KOPT-K1 (cell line): ENCODE results near the gene TBC1D3B.
"Not testable (repeated sequence)": the region's sequence is repeated elsewhere in the genome, so short reads cannot be mapped to it uniquely, and the experiment has no call there.

Experiments used
- H3K27ac ChIP-seq: fragments of 200-600 bp; sonication (generic); 2 replicates; pipeline ENCODE4 v1.5.1; 2016; ENCODE audit warnings: antibody characterized with exemption, mild to moderate bottlenecking, low read depth, low read length; ENCODE audit not compliant: poor library complexity, severe bottlenecking
- H3K36me3 ChIP-seq: fragments of 200-600 bp; sonication (generic); 2 replicates; pipeline ENCODE4 v1.5.1; 2017; ENCODE audit warnings: antibody characterized with exemption, mild to moderate bottlenecking, low read length, moderate library complexity; ENCODE audit not compliant: insufficient read depth
- H3K9me3 ChIP-seq: fragments of 200-600 bp; sonication (generic); 2 replicates; pipeline ENCODE4 v1.5.1; 2017; ENCODE audit warnings: antibody characterized with exemption, low read length, mild to moderate bottlenecking; ENCODE audit not compliant: insufficient read depth, poor library complexity, severe bottlenecking

The TBC1D3B gene

GRCh38 chr17:36176536-36176935, at the start of gene TBC1D3B:
Gene TBC1D3B (minus strand): TSS chr17:36176636. CDS start chr17:36175050, 1,586 bp downstream.
- not testable (repeated sequence) for H3K27ac ChIP-seq, H3K36me3 ChIP-seq, H3K9me3 ChIP-seq

GRCh38 chr17:36222967-36223366, 46.5 kb upstream of the TBC1D3B start:
- H3K27ac ChIP-seq, H3K36me3 ChIP-seq: not testable (repeated sequence)
- H3K9me3 ChIP-seq = peaks cover 10% of the 10 kb centered on the region

- not testable (repeated sequence) for H3K27ac ChIP-seq, H3K36me3 ChIP-seq
- peaks cover 11% of the 10 kb centered on the region for H3K9me3 ChIP-seq
Observed at GRCh38 chr17:36221581-36222100, 45.2 kb upstream of the TBC1D3B start.

- not testable (repeated sequence) for H3K36me3 ChIP-seq, H3K27ac ChIP-seq
- H3K9me3 ChIP-seq = peaks cover 11% of the 10 kb centered on the region
Observed at GRCh38 chr17:36220737-36221580, 44.5 kb upstream of the TBC1D3B start.

GRCh38 chr17:36219556-36219955, 43.1 kb upstream of the TBC1D3B start:
- not testable (repeated sequence) for H3K27ac ChIP-seq, H3K36me3 ChIP-seq

GRCh38 chr17:36215406-36216308, 39.2 kb upstream of the TBC1D3B start:
- peaks cover 11% of the 10 kb centered on the region for H3K9me3 ChIP-seq
- H3K36me3 ChIP-seq, H3K27ac ChIP-seq: not testable (repeated sequence)

More at GRCh38 chr17:36219556-36219955, 43.1 kb upstream of the TBC1D3B start:
- H3K9me3 ChIP-seq = peaks cover 11% of the 10 kb centered on the region

- Histone ChIP-seq H3K9me3 (peaks cover 11% of the 10 kb centered on the region), H3K36me3 (no peaks in the 10 kb centered on the region), H3K27ac (no peak overlapping the region)
Observed at GRCh38 chr17:36214918-36215317, 38.5 kb upstream of the TBC1D3B start.

GRCh38 chr17:36213695-36214094, 37.3 kb upstream of the TBC1D3B start:
- H3K9me3 ChIP-seq = peaks cover 7% of the 10 kb centered on the region
- H3K36me3 ChIP-seq = no peaks in the 10 kb centered on the region
- no peak overlapping the region for H3K27ac ChIP-seq

GRCh38 chr17:36212966-36213365, 36.5 kb upstream of the TBC1D3B start:
- Histone ChIP-seq H3K36me3 (no peaks in the 10 kb centered on the region), H3K9me3 (peaks cover under 1% of the 10 kb centered on the region), H3K27ac (no peak overlapping the region)

- Histone ChIP-seq H3K27ac (no peak overlapping the region), H3K9me3 (no peaks in the 10 kb centered on the region), H3K36me3 (no peaks in the 10 kb centered on the region)
Observed at GRCh38 chr17:36212272-36212605, 35.8 kb upstream of the TBC1D3B start.

- H3K36me3 ChIP-seq, H3K27ac ChIP-seq, H3K9me3 ChIP-seq: not testable (repeated sequence)
Observed at GRCh38 chr17:36211484-36212271, 35.2 kb upstream of the TBC1D3B start.

GRCh38 chr17:36210439-36211211, 34.2 kb upstream of the TBC1D3B start, which contains the start of gene CCL4L2:
Gene CCL4L2 (plus strand): TSS chr17:36211063.
- not testable (repeated sequence) for H3K36me3 ChIP-seq, H3K9me3 ChIP-seq, H3K27ac ChIP-seq

- H3K9me3 ChIP-seq = no peaks in the 10 kb centered on the region
- H3K27ac ChIP-seq = no peak overlapping the region
- no peaks in the 10 kb centered on the region for H3K36me3 ChIP-seq
Observed at GRCh38 chr17:36209575-36209974, 33.1 kb upstream of the TBC1D3B start.

GRCh38 chr17:36207383-36207782, 30.9 kb upstream of the TBC1D3B start:
- H3K36me3 ChIP-seq, H3K9me3 ChIP-seq, H3K27ac ChIP-seq: not testable (repeated sequence)
